AG04449 (cell line): ENCODE results near the gene NEURL4.

Experiments
- CTCF ChIA-PET: fragments of 350-600 bp; formaldehyde crosslinking; extraction: SDS; loops from one replicate; lab custom pipeline; 2021; ENCODE audit warnings: antibody characterized with exemption; lab: Yijun Ruan, JAX
- POLR2A ChIA-PET: fragments of 400-600, 350-600 bp; formaldehyde crosslinking; extraction: SDS; loops from one replicate; lab custom pipeline; 2020; ENCODE audit warnings: antibody characterized with exemption, inconsistent platforms; lab: Yijun Ruan, JAX
- DNase-seq: peaks from one replicate; pipeline ENCODE4 v3.0.0-alpha.2; 2010; ENCODE audit warnings: low read depth, low spot score
- H3K4me3 ChIP-seq: 2 replicates; pipeline ENCODE4 v1.5.1; 2011; ENCODE audit warnings: low read depth, mild to moderate bottlenecking, control low read depth, low read length
- CTCF ChIP-seq: IDR thresholded peaks from one replicate; pipeline ENCODE4 v1.5.1; 2011; ENCODE audit warnings: mild to moderate bottlenecking, moderate library complexity, low read length, control low read depth, inconsistent platforms; ENCODE audit not compliant: insufficient read depth; ENCODE audit errors: missing control alignments

The NEURL4 gene

GRCh38 chr17:7306911-7307685, 22.0 kb downstream of the NEURL4 start, which contains the start of gene EIF5A:
TSS of gene EIF5A (plus strand) at chr17:7307628. CDS start at chr17:7309636, 2,008 bp downstream.
- no peak for TF ChIP-seq CTCF
- CTCF ChIA-PET, result interaction anchor here (2.3 to 11.7 kb wide), 2 partner anchors 11 to 23 kb away, joined by 15 to 255 read pairs; partner anchors contain the start of gene SLC2A4
- POLR2A ChIA-PET, result no interaction called here
- DNase-seq, result peak; percentile 99
- peak within 1 kb of the TSS; percentile 92 for H3K4me3 ChIP-seq

- ChIA-PET POLR2A (no interaction called here), CTCF (interaction anchor here (1.0 to 11.7 kb wide), 2 partner anchors 20 to 256 kb away, joined by 3 to 255 read pairs; partner anchors contain the start of gene SLC2A4)
- TF ChIP-seq CTCF, result no peak
- no peak overlapping the region for H3K4me3 ChIP-seq
- DNase-seq, result no peak
Measured at GRCh38 chr17:7304179-7304578, 25.0 kb downstream of the NEURL4 start.

- ChIA-PET POLR2A (interaction anchor here (0.6 to 1.2 kb wide), 2 partner anchors 24 to 76 kb away, joined by 3 read pairs; no protein-coding TSS in a partner anchor), CTCF (interaction anchor here (0.8 to 11.7 kb wide), 49 partner anchors 9 to 382 kb away, joined by 3 to 255 read pairs (median 5); partner anchors contain the start of genes ACADVL, ACAP1, ASGR1 and CTDNEP1)
- TF ChIP-seq CTCF, result peak; percentile 89
- DNase-seq, result no peak
- H3K4me3 ChIP-seq, result peak overlapping the region; percentile 20
Measured at GRCh38 chr17:7296189-7296861, 32.8 kb downstream of the NEURL4 start.

GRCh38 chr17:7295230-7296180, 33.6 kb downstream of the NEURL4 start:
- H3K4me3 ChIP-seq, result no peak overlapping the region
- DNase-seq, result no peak
- ChIA-PET POLR2A (no interaction called here), CTCF (interaction anchor here (0.8 to 11.7 kb wide), 38 partner anchors 10 to 381 kb away, joined by 3 to 255 read pairs (median 5); partner anchors contain the start of genes ACADVL, ASGR1, CTDNEP1 and DLG4)
- TF ChIP-seq CTCF, result no peak

GRCh38 chr17:7294614-7295153, 34.5 kb downstream of the NEURL4 start, which contains the start of gene YBX2:
TSS of gene YBX2 (minus strand) at chr17:7294639. CDS start at chr17:7294500, 139 bp downstream.
- peak within 1 kb of the TSS; percentile 29 for H3K4me3 ChIP-seq
- no peak for TF ChIP-seq CTCF
- CTCF ChIA-PET, result no interaction called here
- DNase-seq, result no peak
- POLR2A ChIA-PET, result no interaction called here
